GM23338 (cell line): ENCODE data around the gene SLC9A2. TPM values are rescaled to one million over a fixed set of nuclear protein-coding genes. Genes with fewer than 3 reads are reported as not detected.

Experiments
- ATAC-seq: fragments of 200-7000 bp; cut with Tn5 transposase; 3 replicates; pipeline ENCODE4 v1.9.1; 2020
- DNase-seq: peaks from one replicate; pipeline ENCODE4 v3.0.0-alpha.2; 2015; ENCODE audit warnings: low spot score
- H2AFZ ChIP-seq: fragments of 200-600 bp; sonication (generic); 2 replicates; pipeline ENCODE4 v1.8.0; 2016; ENCODE audit warnings: antibody characterized with exemption, mild to moderate bottlenecking, moderate library complexity
- H3F3A ChIP-seq: fragments of 200-600 bp; sonication (generic); replicated peaks from 2 replicates; pipeline ENCODE4 v1.8.0; 2017; ENCODE audit warnings: antibody characterized with exemption, mixed run types, low read depth
- H3K27ac ChIP-seq: fragments of 200-600 bp; sonication (generic); 2 replicates; pipeline ENCODE4 v1.6.1; 2016; ENCODE audit warnings: low read depth
- H3K27me3 ChIP-seq: fragments of 200-600 bp; sonication (generic); 2 replicates; pipeline ENCODE4 v1.8.0; 2016; ENCODE audit warnings: mild to moderate bottlenecking, mixed run types, moderate library complexity; ENCODE audit not compliant: insufficient read depth
- H3K36me3 ChIP-seq: fragments of 200-600 bp; sonication (generic); 2 replicates; pipeline ENCODE4 v1.8.0; 2016; ENCODE audit warnings: mild to moderate bottlenecking; ENCODE audit not compliant: insufficient read depth
- H3K4me1 ChIP-seq: fragments of 200-600 bp; sonication (generic); 2 replicates; pipeline ENCODE4 v1.8.0; 2016; ENCODE audit warnings: mild to moderate bottlenecking, moderate library complexity; ENCODE audit not compliant: insufficient read depth
- H3K4me2 ChIP-seq: fragments of 200-600 bp; sonication (generic); 2 replicates; pipeline ENCODE4 v1.7.1; 2017; ENCODE audit warnings: mixed run types
- H3K4me3 ChIP-seq: fragments of 200-600 bp; sonication (generic); 2 replicates; pipeline ENCODE4 v1.6.1; 2016; ENCODE audit warnings: mixed run types
- H3K79me2 ChIP-seq: fragments of 200-600 bp; sonication (generic); replicated peaks from 2 replicates; pipeline ENCODE4 v1.8.0; 2017; ENCODE audit warnings: mild to moderate bottlenecking; ENCODE audit not compliant: insufficient read depth
- H3K9me2 ChIP-seq: fragments of 200-600 bp; sonication (generic); 2 replicates; pipeline ENCODE4 v1.8.0; 2017; ENCODE audit not compliant: insufficient read depth
- H4K20me1 ChIP-seq: fragments of 200-600 bp; sonication (generic); replicated peaks from 2 replicates; pipeline ENCODE4 v1.8.0; 2017; ENCODE audit warnings: mild to moderate bottlenecking; ENCODE audit not compliant: insufficient read depth
- H3K27ac Mint-ChIP-seq: 2 replicates; pipeline ENCODE4 v1.8.0; 2020; ENCODE audit warnings: inconsistent platforms, mild to moderate bottlenecking, moderate library complexity, mixed read lengths
- H3K27me3 Mint-ChIP-seq: 3 replicates; pipeline ENCODE4 v1.8.0; 2022; ENCODE audit warnings: low read depth, mild to moderate bottlenecking, moderate library complexity, mixed read lengths, inconsistent platforms; ENCODE audit not compliant: insufficient read depth, poor library complexity
- H3K36me3 Mint-ChIP-seq: 3 replicates; pipeline ENCODE4 v1.8.0; 2021; ENCODE audit warnings: low read depth, mild to moderate bottlenecking, inconsistent platforms, moderate library complexity, mixed read lengths
- H3K4me1 Mint-ChIP-seq: 3 replicates; pipeline ENCODE4 v1.8.0; 2020; ENCODE audit warnings: mild to moderate bottlenecking, inconsistent platforms, mixed read lengths
- H3K4me3 Mint-ChIP-seq: 3 replicates; pipeline ENCODE4 v1.8.0; 2021; ENCODE audit warnings: moderate library complexity, mild to moderate bottlenecking, inconsistent platforms, mixed read lengths
- H3K9me3 Mint-ChIP-seq: 3 replicates; pipeline ENCODE4 v1.8.0; 2020; ENCODE audit warnings: moderate library complexity, mild to moderate bottlenecking, inconsistent platforms, mixed read lengths
- CREB1 ChIP-seq: fragments of 250-450 bp; sonication (Bioruptor Pico); IDR thresholded peaks from 2 replicates; pipeline ENCODE4 v1.5.0; 2020; ENCODE audit warnings: low read depth, mild to moderate bottlenecking, moderate library complexity
- EZH2 ChIP-seq: fragments of 200-600 bp; sonication (generic); IDR thresholded peaks from one replicate; pipeline ENCODE4 v1.8.0; 2017; ENCODE audit warnings: antibody characterized with exemption, mild to moderate bottlenecking, low read depth; ENCODE audit not compliant: unreplicated experiment
- EZH2phosphoT487 ChIP-seq: fragments of 200-600 bp; sonication (generic); IDR thresholded peaks from one replicate; pipeline ENCODE4 v1.8.1; 2018; ENCODE audit warnings: antibody characterized with exemption; ENCODE audit not compliant: unreplicated experiment
- JUNB ChIP-seq: IDR thresholded peaks from one replicate; pipeline ENCODE4 v1.6.1; 2016; ENCODE audit warnings: antibody characterized with exemption; ENCODE audit not compliant: unreplicated experiment
- NANOG ChIP-seq: IDR thresholded peaks from 2 replicates; pipeline ENCODE4 v1.6.1; 2016; ENCODE audit warnings: antibody characterized with exemption, borderline replicate concordance
- POLR2AphosphoS5 ChIP-seq: IDR thresholded peaks from 2 replicates; pipeline ENCODE4 v1.6.1; 2016; ENCODE audit warnings: antibody characterized with exemption, low read depth
- STAT1 ChIP-seq: IDR thresholded peaks from one replicate; pipeline ENCODE4 v1.6.1; 2016; ENCODE audit warnings: antibody characterized with exemption; ENCODE audit not compliant: unreplicated experiment
- ZNF114 ChIP-seq: fragments of 250-450 bp; sonication (Bioruptor Pico); IDR thresholded peaks from 2 replicates; pipeline ENCODE4 v1.5.0; 2020; ENCODE audit warnings: mild to moderate bottlenecking, moderate library complexity
- ZNF331 ChIP-seq: fragments of 250-450 bp; sonication (Bioruptor Pico); IDR thresholded peaks from 2 replicates; pipeline ENCODE4 v1.5.0; 2020; ENCODE audit warnings: low read depth, mild to moderate bottlenecking, moderate library complexity
- polyA plus RNA-seq: library from polyadenylated mRNA; unstranded; fragments of >200 nt; fragmentation: Nextera tagmentation; extraction: Ambion mirVana; gene quantifications from 2 replicates; pipeline ENCODE4 v1.2.1, GENCODE V29; 2016
- total RNA-seq: library from RNA; depleted of rRNA; stranded (reverse); fragments of >200 nt; shearing (Covaris generic); gene quantifications from 2 replicates; pipeline ENCODE4 v1.2.3, GENCODE V29; 2014
- TF ChIP-seq, protein P1 (sequence below): fragments of 250-450 bp; sonication (Bioruptor Pico); IDR thresholded peaks from 2 replicates; pipeline ENCODE4 v1.5.0; 2020; ENCODE audit warnings: mild to moderate bottlenecking, moderate library complexity
- TF ChIP-seq, protein P2 (sequence below), 2 experiments: fragments of 200-600 bp in 1 of 2; sonication (generic) in 1 of 2; conservative IDR thresholded peaks; 2 replicates each; pipeline versions ENCODE4 v1.5.1 to v1.6.1; 2016 to 2017; ENCODE audit warnings: antibody characterized with exemption in 2 of 2, low read depth in 2 of 2, mild to moderate bottlenecking in 2 of 2, moderate library complexity in 1 of 2
- TF ChIP-seq, protein P3 (sequence below): IDR thresholded peaks from one replicate; pipeline ENCODE4 v1.6.1; 2018; ENCODE audit warnings: antibody characterized with exemption; ENCODE audit not compliant: unreplicated experiment
- TF ChIP-seq, protein P4 (sequence below): IDR thresholded peaks from 2 replicates; pipeline ENCODE4 v1.6.1; 2016; ENCODE audit warnings: antibody characterized with exemption

SLC9A2 gene
- total and polyA plus RNA-seq, 2 experiments from 2014 or later: 0.03 to 0.24 TPM

DNA sequence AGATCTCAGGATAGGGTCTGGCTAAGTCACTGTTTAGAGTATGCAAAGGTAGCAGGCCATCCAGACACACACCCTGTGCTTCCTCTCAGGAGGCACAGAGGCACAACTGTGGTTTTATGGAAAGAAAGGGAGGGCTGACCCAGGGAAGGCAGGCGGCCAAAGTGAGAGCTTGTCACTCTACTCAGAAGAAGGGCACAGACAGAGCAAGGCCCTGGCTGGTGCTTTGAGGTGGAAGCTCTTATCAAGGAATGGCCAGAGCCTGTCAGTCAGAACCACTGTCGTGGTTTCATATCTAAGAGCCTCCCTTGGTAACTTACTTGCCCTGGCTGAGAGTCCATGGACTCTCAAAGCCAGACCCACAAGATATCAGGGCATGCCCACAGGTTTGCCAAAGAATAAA, 40.7 kb downstream of the SLC9A2 start:
- Histone ChIP-seq H3K9me2 (peaks cover 8% of the 10 kb centered on the region; the same call in 1 of the 2 replicates), H3K4me2 (no peak overlapping the region), H3K79me2 (no peaks in the 10 kb centered on the region), H3K4me3 (no peak overlapping the region), H3K36me3 (no peaks in the 10 kb centered on the region), H3K4me1 (no peaks in the 10 kb centered on the region), H3F3A (no peaks in the 10 kb centered on the region), H3K27ac (no peak overlapping the region), H2AFZ (no peak overlapping the region), H3K27me3 (no peaks in the 10 kb centered on the region), H4K20me1 (no peaks in the 10 kb centered on the region)
- H3K27ac Mint-ChIP-seq: no peak overlapping the region
- ATAC-seq (no peak), DNase-seq (no peak)
- TF ChIP-seq JUNB (no peak), STAT1 (no peak), POLR2AphosphoS5 (no peak), CREB1 (CRISPR knock-in tag) (no peak), NANOG (no peak), EZH2phosphoT487 (no peak), ZNF331 (CRISPR knock-in tag) (no peak), EZH2 (no peak), ZNF114 (CRISPR knock-in tag) (no peak)
- TF ChIP-seq, protein P1, sequence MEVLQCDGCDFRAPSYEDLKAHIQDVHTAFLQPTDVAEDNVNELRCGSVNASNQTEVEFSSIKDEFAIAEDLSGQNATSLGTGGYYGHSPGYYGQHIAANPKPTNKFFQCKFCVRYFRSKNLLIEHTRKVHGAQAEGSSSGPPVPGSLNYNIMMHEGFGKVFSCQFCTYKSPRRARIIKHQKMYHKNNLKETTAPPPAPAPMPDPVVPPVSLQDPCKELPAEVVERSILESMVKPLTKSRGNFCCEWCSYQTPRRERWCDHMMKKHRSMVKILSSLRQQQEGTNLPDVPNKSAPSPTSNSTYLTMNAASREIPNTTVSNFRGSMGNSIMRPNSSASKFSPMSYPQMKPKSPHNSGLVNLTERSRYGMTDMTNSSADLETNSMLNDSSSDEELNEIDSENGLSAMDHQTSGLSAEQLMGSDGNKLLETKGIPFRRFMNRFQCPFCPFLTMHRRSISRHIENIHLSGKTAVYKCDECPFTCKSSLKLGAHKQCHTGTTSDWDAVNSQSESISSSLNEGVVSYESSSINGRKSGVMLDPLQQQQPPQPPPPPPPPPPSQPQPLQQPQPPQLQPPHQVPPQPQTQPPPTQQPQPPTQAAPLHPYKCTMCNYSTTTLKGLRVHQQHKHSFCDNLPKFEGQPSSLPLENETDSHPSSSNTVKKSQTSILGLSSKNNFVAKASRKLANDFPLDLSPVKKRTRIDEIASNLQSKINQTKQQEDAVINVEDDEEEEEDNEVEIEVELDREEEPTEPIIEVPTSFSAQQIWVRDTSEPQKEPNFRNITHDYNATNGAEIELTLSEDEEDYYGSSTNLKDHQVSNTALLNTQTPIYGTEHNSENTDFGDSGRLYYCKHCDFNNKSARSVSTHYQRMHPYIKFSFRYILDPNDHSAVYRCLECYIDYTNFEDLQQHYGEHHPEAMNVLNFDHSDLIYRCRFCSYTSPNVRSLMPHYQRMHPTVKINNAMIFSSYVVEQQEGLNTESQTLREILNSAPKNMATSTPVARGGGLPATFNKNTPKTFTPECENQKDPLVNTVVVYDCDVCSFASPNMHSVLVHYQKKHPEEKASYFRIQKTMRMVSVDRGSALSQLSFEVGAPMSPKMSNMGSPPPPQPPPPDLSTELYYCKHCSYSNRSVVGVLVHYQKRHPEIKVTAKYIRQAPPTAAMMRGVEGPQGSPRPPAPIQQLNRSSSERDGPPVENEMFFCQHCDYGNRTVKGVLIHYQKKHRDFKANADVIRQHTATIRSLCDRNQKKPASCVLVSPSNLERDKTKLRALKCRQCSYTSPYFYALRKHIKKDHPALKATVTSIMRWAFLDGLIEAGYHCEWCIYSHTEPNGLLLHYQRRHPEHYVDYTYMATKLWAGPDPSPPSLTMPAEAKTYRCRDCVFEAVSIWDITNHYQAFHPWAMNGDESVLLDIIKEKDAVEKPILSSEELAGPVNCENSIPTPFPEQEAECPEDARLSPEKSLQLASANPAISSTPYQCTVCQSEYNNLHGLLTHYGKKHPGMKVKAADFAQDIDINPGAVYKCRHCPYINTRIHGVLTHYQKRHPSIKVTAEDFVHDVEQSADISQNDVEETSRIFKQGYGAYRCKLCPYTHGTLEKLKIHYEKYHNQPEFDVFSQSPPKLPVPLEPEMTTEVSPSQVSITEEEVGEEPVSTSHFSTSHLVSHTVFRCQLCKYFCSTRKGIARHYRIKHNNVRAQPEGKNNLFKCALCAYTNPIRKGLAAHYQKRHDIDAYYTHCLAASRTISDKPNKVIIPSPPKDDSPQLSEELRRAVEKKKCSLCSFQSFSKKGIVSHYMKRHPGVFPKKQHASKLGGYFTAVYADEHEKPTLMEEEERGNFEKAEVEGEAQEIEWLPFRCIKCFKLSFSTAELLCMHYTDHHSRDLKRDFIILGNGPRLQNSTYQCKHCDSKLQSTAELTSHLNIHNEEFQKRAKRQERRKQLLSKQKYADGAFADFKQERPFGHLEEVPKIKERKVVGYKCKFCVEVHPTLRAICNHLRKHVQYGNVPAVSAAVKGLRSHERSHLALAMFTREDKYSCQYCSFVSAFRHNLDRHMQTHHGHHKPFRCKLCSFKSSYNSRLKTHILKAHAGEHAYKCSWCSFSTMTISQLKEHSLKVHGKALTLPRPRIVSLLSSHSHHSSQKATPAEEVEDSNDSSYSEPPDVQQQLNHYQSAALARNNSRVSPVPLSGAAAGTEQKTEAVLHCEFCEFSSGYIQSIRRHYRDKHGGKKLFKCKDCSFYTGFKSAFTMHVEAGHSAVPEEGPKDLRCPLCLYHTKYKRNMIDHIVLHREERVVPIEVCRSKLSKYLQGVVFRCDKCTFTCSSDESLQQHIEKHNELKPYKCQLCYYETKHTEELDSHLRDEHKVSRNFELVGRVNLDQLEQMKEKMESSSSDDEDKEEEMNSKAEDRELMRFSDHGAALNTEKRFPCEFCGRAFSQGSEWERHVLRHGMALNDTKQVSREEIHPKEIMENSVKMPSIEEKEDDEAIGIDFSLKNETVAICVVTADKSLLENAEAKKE: no peak
- TF ChIP-seq, protein P2, sequence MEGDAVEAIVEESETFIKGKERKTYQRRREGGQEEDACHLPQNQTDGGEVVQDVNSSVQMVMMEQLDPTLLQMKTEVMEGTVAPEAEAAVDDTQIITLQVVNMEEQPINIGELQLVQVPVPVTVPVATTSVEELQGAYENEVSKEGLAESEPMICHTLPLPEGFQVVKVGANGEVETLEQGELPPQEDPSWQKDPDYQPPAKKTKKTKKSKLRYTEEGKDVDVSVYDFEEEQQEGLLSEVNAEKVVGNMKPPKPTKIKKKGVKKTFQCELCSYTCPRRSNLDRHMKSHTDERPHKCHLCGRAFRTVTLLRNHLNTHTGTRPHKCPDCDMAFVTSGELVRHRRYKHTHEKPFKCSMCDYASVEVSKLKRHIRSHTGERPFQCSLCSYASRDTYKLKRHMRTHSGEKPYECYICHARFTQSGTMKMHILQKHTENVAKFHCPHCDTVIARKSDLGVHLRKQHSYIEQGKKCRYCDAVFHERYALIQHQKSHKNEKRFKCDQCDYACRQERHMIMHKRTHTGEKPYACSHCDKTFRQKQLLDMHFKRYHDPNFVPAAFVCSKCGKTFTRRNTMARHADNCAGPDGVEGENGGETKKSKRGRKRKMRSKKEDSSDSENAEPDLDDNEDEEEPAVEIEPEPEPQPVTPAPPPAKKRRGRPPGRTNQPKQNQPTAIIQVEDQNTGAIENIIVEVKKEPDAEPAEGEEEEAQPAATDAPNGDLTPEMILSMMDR (conservative IDR thresholded peaks at IDR 0.05; ENCODE audit: low read depth in 2 of 2): no peak
- TF ChIP-seq, protein P3, sequence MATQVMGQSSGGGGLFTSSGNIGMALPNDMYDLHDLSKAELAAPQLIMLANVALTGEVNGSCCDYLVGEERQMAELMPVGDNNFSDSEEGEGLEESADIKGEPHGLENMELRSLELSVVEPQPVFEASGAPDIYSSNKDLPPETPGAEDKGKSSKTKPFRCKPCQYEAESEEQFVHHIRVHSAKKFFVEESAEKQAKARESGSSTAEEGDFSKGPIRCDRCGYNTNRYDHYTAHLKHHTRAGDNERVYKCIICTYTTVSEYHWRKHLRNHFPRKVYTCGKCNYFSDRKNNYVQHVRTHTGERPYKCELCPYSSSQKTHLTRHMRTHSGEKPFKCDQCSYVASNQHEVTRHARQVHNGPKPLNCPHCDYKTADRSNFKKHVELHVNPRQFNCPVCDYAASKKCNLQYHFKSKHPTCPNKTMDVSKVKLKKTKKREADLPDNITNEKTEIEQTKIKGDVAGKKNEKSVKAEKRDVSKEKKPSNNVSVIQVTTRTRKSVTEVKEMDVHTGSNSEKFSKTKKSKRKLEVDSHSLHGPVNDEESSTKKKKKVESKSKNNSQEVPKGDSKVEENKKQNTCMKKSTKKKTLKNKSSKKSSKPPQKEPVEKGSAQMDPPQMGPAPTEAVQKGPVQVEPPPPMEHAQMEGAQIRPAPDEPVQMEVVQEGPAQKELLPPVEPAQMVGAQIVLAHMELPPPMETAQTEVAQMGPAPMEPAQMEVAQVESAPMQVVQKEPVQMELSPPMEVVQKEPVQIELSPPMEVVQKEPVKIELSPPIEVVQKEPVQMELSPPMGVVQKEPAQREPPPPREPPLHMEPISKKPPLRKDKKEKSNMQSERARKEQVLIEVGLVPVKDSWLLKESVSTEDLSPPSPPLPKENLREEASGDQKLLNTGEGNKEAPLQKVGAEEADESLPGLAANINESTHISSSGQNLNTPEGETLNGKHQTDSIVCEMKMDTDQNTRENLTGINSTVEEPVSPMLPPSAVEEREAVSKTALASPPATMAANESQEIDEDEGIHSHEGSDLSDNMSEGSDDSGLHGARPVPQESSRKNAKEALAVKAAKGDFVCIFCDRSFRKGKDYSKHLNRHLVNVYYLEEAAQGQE: no peak
- TF ChIP-seq, protein P4, sequence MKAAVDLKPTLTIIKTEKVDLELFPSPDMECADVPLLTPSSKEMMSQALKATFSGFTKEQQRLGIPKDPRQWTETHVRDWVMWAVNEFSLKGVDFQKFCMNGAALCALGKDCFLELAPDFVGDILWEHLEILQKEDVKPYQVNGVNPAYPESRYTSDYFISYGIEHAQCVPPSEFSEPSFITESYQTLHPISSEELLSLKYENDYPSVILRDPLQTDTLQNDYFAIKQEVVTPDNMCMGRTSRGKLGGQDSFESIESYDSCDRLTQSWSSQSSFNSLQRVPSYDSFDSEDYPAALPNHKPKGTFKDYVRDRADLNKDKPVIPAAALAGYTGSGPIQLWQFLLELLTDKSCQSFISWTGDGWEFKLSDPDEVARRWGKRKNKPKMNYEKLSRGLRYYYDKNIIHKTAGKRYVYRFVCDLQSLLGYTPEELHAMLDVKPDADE: no peak
- H3K36me3 Mint-ChIP-seq: no peaks in the 10 kb centered on the region
- H3K4me1 Mint-ChIP-seq: peaks cover 9% of the 10 kb centered on the region
- no peaks in the 10 kb centered on the region for H3K27me3 Mint-ChIP-seq
- no peaks in the 10 kb centered on the region for H3K9me3 Mint-ChIP-seq
- no peak overlapping the region for H3K4me3 Mint-ChIP-seq
